ENCODE data around the gene TEX9. TPM values are rescaled to one million over a fixed set of nuclear protein-coding genes. Genes with fewer than 3 reads are reported as not detected.

The TEX9 gene
- total and polyA plus RNA-seq, 3 experiments from 2014 or later: 0.25 to 1.8 (median 1.2) TPM

- ChIA-PET POLR2A (no interaction called here), CTCF (interaction anchor here (0.8 kb wide), 1 partner anchor 180 kb away, joined by 3 read pairs; no protein-coding TSS in a partner anchor)
- Histone ChIP-seq H3K27ac (ENCODE audit: low read depth, low read length) (no peak overlapping the region), H3K27me3 (ENCODE audit: insufficient read depth, low read length, poor library complexity, severe bottlenecking) (no peaks in the 10 kb centered on the region), H3K36me3 (ENCODE audit: insufficient read depth, low read length) (no peaks in the 10 kb centered on the region), H3K4me3 (ENCODE audit: low read length) (no peak overlapping the region), H3K9me3 (ENCODE audit: low read length) (no peaks in the 10 kb centered on the region), H3K4me1 (ENCODE audit: insufficient read depth, low read length) (no peaks in the 10 kb centered on the region)
- H3K27ac Mint-ChIP-seq: no peak overlapping the region
- peaks cover 3 to 18% of the 10 kb centered on the region in 2 donors for H3K27me3 Mint-ChIP-seq
- H3K9me3 Mint-ChIP-seq: peaks cover 8 to 16% (median 11%) of the 10 kb centered on the region in 5 donors
- H3K36me3 Mint-ChIP-seq: peaks cover 0 to 4% (median 0%) of the 10 kb centered on the region in 3 donors
- no peak for DNase-seq
- no peak overlapping the region for H3K4me3 Mint-ChIP-seq
- H3K4me1 Mint-ChIP-seq: no peaks in the 10 kb centered on the region
These were observed 63.7 kb downstream of the TEX9 start for GRCh38 chr15:56428821-56429458.

GRCh38 chr15:56432304-56432703 is 67.1 kb downstream of the TEX9 start:
- Mint-ChIP-seq H3K4me3 (no peak overlapping the region), H3K27ac (no peak overlapping the region), H3K4me1 (no peaks in the 10 kb centered on the region), H3K36me3 (no peaks in the 10 kb centered on the region), H3K9me3 (no peaks in the 10 kb centered on the region), H3K27me3 (peaks cover 7 to 24% of the 10 kb centered on the region in 2 donors)
- Histone ChIP-seq H3K9me3 (ENCODE audit: low read length) (no peaks in the 10 kb centered on the region), H3K27ac (ENCODE audit: low read depth, low read length) (no peak overlapping the region), H3K36me3 (ENCODE audit: insufficient read depth, low read length) (no peaks in the 10 kb centered on the region), H3K4me1 (ENCODE audit: insufficient read depth, low read length) (no peaks in the 10 kb centered on the region), H3K4me3 (ENCODE audit: low read length) (no peak overlapping the region), H3K27me3 (ENCODE audit: insufficient read depth, low read length, poor library complexity, severe bottlenecking) (no peaks in the 10 kb centered on the region)
- ChIA-PET CTCF (no interaction called here), POLR2A (no interaction called here)
- no peak for DNase-seq

- H3K4me1 Mint-ChIP-seq: no peaks in the 10 kb centered on the region
- Histone ChIP-seq H3K36me3 (ENCODE audit: insufficient read depth, low read length) (no peaks in the 10 kb centered on the region), H3K27me3 (ENCODE audit: insufficient read depth, low read length, poor library complexity, severe bottlenecking) (no peaks in the 10 kb centered on the region), H3K4me3 (ENCODE audit: low read length) (no peak overlapping the region), H3K27ac (ENCODE audit: low read depth, low read length) (no peak overlapping the region), H3K9me3 (ENCODE audit: low read length) (no peaks in the 10 kb centered on the region), H3K4me1 (ENCODE audit: insufficient read depth, low read length) (no peaks in the 10 kb centered on the region)
- CTCF ChIA-PET: no interaction called here
- POLR2A ChIA-PET: no interaction called here
- no peak overlapping the region for H3K27ac Mint-ChIP-seq
- DNase-seq: no peak
- peaks cover 0 to 3% (median 0%) of the 10 kb centered on the region in 5 donors for H3K9me3 Mint-ChIP-seq
- H3K27me3 Mint-ChIP-seq: peaks cover 6 to 7% of the 10 kb centered on the region in 2 donors
- H3K36me3 Mint-ChIP-seq: no peaks in the 10 kb centered on the region
- H3K4me3 Mint-ChIP-seq: no peak overlapping the region
These were observed 75.1 kb downstream of the TEX9 start for GRCh38 chr15:56440214-56440770.

GRCh38 chr15:56442354-56442753 is 77.1 kb downstream of the TEX9 start:
- ChIA-PET CTCF (no interaction called here), POLR2A (no interaction called here)
- Histone ChIP-seq H3K4me3 (ENCODE audit: low read length) (no peak overlapping the region), H3K36me3 (ENCODE audit: insufficient read depth, low read length) (no peaks in the 10 kb centered on the region), H3K4me1 (ENCODE audit: insufficient read depth, low read length) (no peaks in the 10 kb centered on the region), H3K27me3 (ENCODE audit: insufficient read depth, low read length, poor library complexity, severe bottlenecking) (no peaks in the 10 kb centered on the region), H3K27ac (ENCODE audit: low read depth, low read length) (no peak overlapping the region), H3K9me3 (ENCODE audit: low read length) (no peaks in the 10 kb centered on the region)
- Mint-ChIP-seq H3K4me1 (no peaks in the 10 kb centered on the region), H3K27ac (no peak overlapping the region), H3K4me3 (no peak overlapping the region), H3K27me3 (peaks cover 0 to 2% of the 10 kb centered on the region in 2 donors), H3K9me3 (peaks cover 0 to 3% (median 0%) of the 10 kb centered on the region in 5 donors), H3K36me3 (no peaks in the 10 kb centered on the region)
- no peak for DNase-seq

GRCh38 chr15:56445746-56446145 is 80.5 kb downstream of the TEX9 start:
- H3K9me3 ChIP-seq (ENCODE audit: low read length): no peaks in the 10 kb centered on the region
- H3K4me3 Mint-ChIP-seq: no peak overlapping the region
- H3K36me3 Mint-ChIP-seq: no peaks in the 10 kb centered on the region
- H3K27ac Mint-ChIP-seq: no peak overlapping the region
- DNase-seq: no peak
- H3K27me3 ChIP-seq (ENCODE audit: insufficient read depth, low read length, poor library complexity, severe bottlenecking): no peaks in the 10 kb centered on the region
- no peak overlapping the region for H3K4me3 ChIP-seq (ENCODE audit: low read length)
- H3K9me3 Mint-ChIP-seq: no peaks in the 10 kb centered on the region
- CTCF ChIA-PET: no interaction called here
- H3K27me3 Mint-ChIP-seq: peaks cover 0 to 5% of the 10 kb centered on the region in 2 donors
- H3K4me1 Mint-ChIP-seq: no peaks in the 10 kb centered on the region
- POLR2A ChIA-PET: no interaction called here
- no peak overlapping the region for H3K27ac ChIP-seq (ENCODE audit: low read depth, low read length)
- no peaks in the 10 kb centered on the region for H3K36me3 ChIP-seq (ENCODE audit: insufficient read depth, low read length)
- no peaks in the 10 kb centered on the region for H3K4me1 ChIP-seq (ENCODE audit: insufficient read depth, low read length)

- H3K27ac ChIP-seq (ENCODE audit: low read depth, low read length): no peak overlapping the region
- H3K4me3 ChIP-seq (ENCODE audit: low read length): no peak overlapping the region
- Mint-ChIP-seq H3K27ac (no peak overlapping the region), H3K36me3 (no peaks in the 10 kb centered on the region), H3K9me3 (peaks cover 0 to 6% (median 0%) of the 10 kb centered on the region in 5 donors), H3K4me1 (no peaks in the 10 kb centered on the region), H3K4me3 (no peak overlapping the region), H3K27me3 (peaks cover 4 to 31% of the 10 kb centered on the region in 2 donors)
- ChIA-PET POLR2A (no interaction called here), CTCF (no interaction called here)
- H3K4me1 ChIP-seq (ENCODE audit: insufficient read depth, low read length): no peaks in the 10 kb centered on the region
- DNase-seq: no peak
- H3K9me3 ChIP-seq (ENCODE audit: low read length): no peaks in the 10 kb centered on the region
- no peaks in the 10 kb centered on the region for H3K27me3 ChIP-seq (ENCODE audit: insufficient read depth, low read length, poor library complexity, severe bottlenecking)
- H3K36me3 ChIP-seq (ENCODE audit: insufficient read depth, low read length): no peaks in the 10 kb centered on the region
These were observed 89.6 kb downstream of the TEX9 start for GRCh38 chr15:56454836-56455235.

GRCh38 chr15:56456229-56456628 is 91.0 kb downstream of the TEX9 start:
- no peaks in the 10 kb centered on the region for H3K36me3 Mint-ChIP-seq
- no peak overlapping the region for H3K27ac Mint-ChIP-seq
- H3K27me3 Mint-ChIP-seq: peaks cover 2 to 35% of the 10 kb centered on the region in 2 donors
- H3K27me3 ChIP-seq (ENCODE audit: insufficient read depth, low read length, poor library complexity, severe bottlenecking): no peaks in the 10 kb centered on the region
- peaks cover 0 to 6% (median 0%) of the 10 kb centered on the region in 5 donors for H3K9me3 Mint-ChIP-seq
- POLR2A ChIA-PET: no interaction called here
- no peak for DNase-seq
- H3K4me1 Mint-ChIP-seq: no peaks in the 10 kb centered on the region
- H3K4me3 ChIP-seq (ENCODE audit: low read length): no peak overlapping the region
- H3K27ac ChIP-seq (ENCODE audit: low read depth, low read length): no peak overlapping the region
- H3K36me3 ChIP-seq (ENCODE audit: insufficient read depth, low read length): no peaks in the 10 kb centered on the region
- CTCF ChIA-PET: no interaction called here
- no peak overlapping the region for H3K4me3 Mint-ChIP-seq
- H3K4me1 ChIP-seq (ENCODE audit: insufficient read depth, low read length): no peaks in the 10 kb centered on the region
- H3K9me3 ChIP-seq (ENCODE audit: low read length): no peaks in the 10 kb centered on the region

- Mint-ChIP-seq H3K4me1 (peaks cover 0 to under 1% (median 0%) of the 10 kb centered on the region in 3 donors), H3K27me3 (peaks cover 4 to 35% of the 10 kb centered on the region in 2 donors), H3K4me3 (no peak overlapping the region), H3K36me3 (no peaks in the 10 kb centered on the region), H3K9me3 (peaks cover 0 to 6% (median 0%) of the 10 kb centered on the region in 5 donors), H3K27ac (no peak overlapping the region)
- Histone ChIP-seq H3K27me3 (ENCODE audit: insufficient read depth, low read length, poor library complexity, severe bottlenecking) (no peaks in the 10 kb centered on the region), H3K36me3 (ENCODE audit: insufficient read depth, low read length) (no peaks in the 10 kb centered on the region), H3K4me3 (ENCODE audit: low read length) (no peak overlapping the region), H3K4me1 (ENCODE audit: insufficient read depth, low read length) (no peaks in the 10 kb centered on the region), H3K27ac (ENCODE audit: low read depth, low read length) (no peak overlapping the region), H3K9me3 (ENCODE audit: low read length) (no peaks in the 10 kb centered on the region)
- ChIA-PET CTCF (no interaction called here), POLR2A (no interaction called here)
- DNase-seq: no peak
These were observed 93.9 kb downstream of the TEX9 start for GRCh38 chr15:56459096-56459495.
